H1 (cell line): Measurements from ENCODE around the gene SERPINB1. TPM values are rescaled to one million over a fixed set of nuclear protein-coding genes. Genes with fewer than 3 reads are reported as not detected.

Experiments used
- CHD7 ChIP-seq: fragments of 300-600 bp; sonication (generic); IDR thresholded peaks from 2 replicates; pipeline ENCODE4 v1.7.1; 2012; ENCODE audit warnings: low read length, moderate library complexity, mild to moderate bottlenecking, inconsistent platforms; ENCODE audit not compliant: insufficient replicate concordance
- POLR2A ChIP-seq, 2 experiments: IDR thresholded peaks; 1 replicate in 1 of 2; 2 replicates in 1 of 2; pipeline ENCODE4 v1.6.1; 2011; ENCODE audit warnings: low read depth in 2 of 2, low read length in 2 of 2, mild to moderate bottlenecking in 2 of 2; ENCODE audit errors: control extremely low read depth in 1 of 2
- polyA plus RNA-seq, 7 experiments: library from polyadenylated mRNA; depleted of rRNA in 3 of 7; stranded (reverse) in 5 of 7; unstranded in 2 of 7; fragments of >200 nt in 5 of 7; fragments of 200-250 nt in 2 of 7; gene quantifications; 1 replicate in 5 of 7; 2 replicates in 1 of 7; 4 replicates in 1 of 7; pipeline versions ENCODE4 v1.2.1 to v1.2.3, GENCODE V29; 2011 to 2013; ENCODE audit warnings: missing spikeins in 2 of 7, mixed read lengths in 2 of 7
- total RNA-seq: library from RNA; stranded (reverse); fragmentation: NEBNext Ultra II Directional; extraction: Animal tissue kit (Norgen Biotek cat#: 25700); gene quantifications from 2 replicates; pipeline ENCODE4 v1.2.1, GENCODE V29; 2021

Gene SERPINB1
- total and polyA plus RNA-seq, 2 of the 8 experiments (the other 6 are each of a cell fraction or from before 2014, with no cell fraction given): 8.1 to 17.3 TPM

- TF ChIP-seq CHD7 (no peak), POLR2A (IDR thresholded peaks at IDR 0.05; ENCODE audit: control extremely low read depth in 1 of 2, low read depth in 2 of 2, low read length in 2 of 2) (no peak)
Measured at GRCh38 chr6:2807342-2808090, 34.1 kb downstream of the SERPINB1 start (continued).
